H1 (cell line): ENCODE measurements around the gene C3orf22.

Source experiments
- CHD2 ChIP-seq: IDR thresholded peaks from 2 replicates; pipeline ENCODE4 v1.6.1; 2012; ENCODE audit warnings: low read length, improper control_type of control experiment
- EP300 ChIP-seq, 2 experiments: IDR thresholded peaks; 1 replicate in 1 of 2; 2 replicates in 1 of 2; pipeline ENCODE4 v1.6.1; 2011 to 2012; ENCODE audit warnings: low read depth in 2 of 2, low read length in 2 of 2, mild to moderate bottlenecking in 2 of 2, borderline replicate concordance in 1 of 2, inconsistent platforms in 1 of 2, moderate library complexity in 1 of 2
- FOSL1 ChIP-seq: IDR thresholded peaks from 2 replicates; pipeline ENCODE4 v1.6.1; 2011; ENCODE audit warnings: mild to moderate bottlenecking, low read depth, low read length, moderate library complexity; ENCODE audit not compliant: insufficient read depth
- HDAC6 ChIP-seq: IDR thresholded peaks from one replicate; pipeline ENCODE4 v1.7.1; 2012; ENCODE audit warnings: low read depth, mild to moderate bottlenecking, inconsistent platforms, low read length, moderate library complexity
- JUN ChIP-seq: IDR thresholded peaks from 2 replicates; pipeline ENCODE4 v1.6.1; 2011; ENCODE audit warnings: low read depth, mild to moderate bottlenecking, improper control_type of control experiment, low read length
- MAFK ChIP-seq: IDR thresholded peaks from 2 replicates; pipeline ENCODE4 v1.6.1; 2012; ENCODE audit warnings: low read depth, mild to moderate bottlenecking, improper control_type of control experiment, low read length
- POLR2A ChIP-seq, 2 experiments: IDR thresholded peaks; 1 replicate in 1 of 2; 2 replicates in 1 of 2; pipeline ENCODE4 v1.6.1; 2011; ENCODE audit warnings: low read depth in 2 of 2, low read length in 2 of 2, mild to moderate bottlenecking in 2 of 2; ENCODE audit errors: control extremely low read depth in 1 of 2
- RAD21 ChIP-seq, 2 experiments: IDR thresholded peaks in 1 of 2; conservative IDR thresholded peaks in 1 of 2; 2 replicates each; pipeline ENCODE4 v1.6.1; 2011; ENCODE audit warnings: low read depth in 2 of 2, low read length in 2 of 2, improper control_type of control experiment in 1 of 2, inconsistent platforms in 1 of 2, mild to moderate bottlenecking in 1 of 2, moderate library complexity in 1 of 2
- SIN3A ChIP-seq, 2 experiments: IDR thresholded peaks in 1 of 2; conservative IDR thresholded peaks in 1 of 2; 2 replicates each; pipeline ENCODE4 v1.6.1; 2011 to 2012; ENCODE audit warnings: low read length in 2 of 2, improper control_type of control experiment in 1 of 2, low read depth in 1 of 2, mild to moderate bottlenecking in 1 of 2
- SP2 ChIP-seq: IDR thresholded peaks from 2 replicates; pipeline ENCODE4 v1.6.1; 2012; ENCODE audit warnings: mild to moderate bottlenecking, low read length, inconsistent platforms
- TF ChIP-seq, protein P1 (sequence below): IDR thresholded peaks from 2 replicates; pipeline ENCODE4 v1.6.1; 2011; ENCODE audit warnings: low read length, improper control_type of control experiment
- TF ChIP-seq, protein P2 (sequence below), 3 experiments: IDR thresholded peaks; 1 replicate in 2 of 3; 2 replicates in 1 of 3; pipeline versions ENCODE4 v1.5.1 to v1.6.1; 2011; ENCODE audit warnings: low read length in 3 of 3, mild to moderate bottlenecking in 3 of 3, inconsistent platforms in 2 of 3, low read depth in 1 of 3, moderate library complexity in 1 of 3; ENCODE audit not compliant: insufficient read depth in 1 of 3; ENCODE audit errors: control extremely low read depth in 1 of 3
- TF ChIP-seq, protein P3 (sequence below): IDR thresholded peaks from 2 replicates; pipeline ENCODE4 v1.6.1; 2012; ENCODE audit warnings: inconsistent platforms

DNA sequence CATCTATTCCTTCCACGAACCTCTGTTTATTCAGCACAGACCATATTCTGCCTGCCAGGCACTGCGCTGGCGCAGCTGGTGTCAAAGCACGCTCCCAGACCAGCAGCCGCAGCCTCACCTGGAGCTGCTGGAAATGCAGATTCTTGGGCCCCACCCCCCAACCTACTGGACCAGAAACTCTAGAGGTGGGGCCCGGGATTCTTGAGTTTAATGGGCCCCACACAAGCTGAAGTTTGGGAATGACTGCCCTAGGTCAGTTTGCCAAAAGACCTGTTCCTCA, 27.7 kb downstream of the C3orf22 start:
- TF ChIP-seq RAD21 (IDR thresholded peaks at IDR 0.05 in 1 of 2, conservative IDR thresholded peaks at IDR 0.05 in 1 of 2; ENCODE audit: low read depth in 2 of 2, low read length in 2 of 2): no peak
- TF ChIP-seq EP300 (IDR thresholded peaks at IDR 0.05; ENCODE audit: borderline replicate concordance in 1 of 2, low read depth in 2 of 2, low read length in 2 of 2): no peak
- TF ChIP-seq SP2: no peak
- TF ChIP-seq FOSL1: no peak
- TF ChIP-seq, protein P1, sequence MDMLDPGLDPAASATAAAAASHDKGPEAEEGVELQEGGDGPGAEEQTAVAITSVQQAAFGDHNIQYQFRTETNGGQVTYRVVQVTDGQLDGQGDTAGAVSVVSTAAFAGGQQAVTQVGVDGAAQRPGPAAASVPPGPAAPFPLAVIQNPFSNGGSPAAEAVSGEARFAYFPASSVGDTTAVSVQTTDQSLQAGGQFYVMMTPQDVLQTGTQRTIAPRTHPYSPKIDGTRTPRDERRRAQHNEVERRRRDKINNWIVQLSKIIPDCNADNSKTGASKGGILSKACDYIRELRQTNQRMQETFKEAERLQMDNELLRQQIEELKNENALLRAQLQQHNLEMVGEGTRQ: no peak
- TF ChIP-seq POLR2A (IDR thresholded peaks at IDR 0.05; ENCODE audit: control extremely low read depth in 1 of 2, low read depth in 2 of 2, low read length in 2 of 2): no peak
- TF ChIP-seq, protein P2, sequence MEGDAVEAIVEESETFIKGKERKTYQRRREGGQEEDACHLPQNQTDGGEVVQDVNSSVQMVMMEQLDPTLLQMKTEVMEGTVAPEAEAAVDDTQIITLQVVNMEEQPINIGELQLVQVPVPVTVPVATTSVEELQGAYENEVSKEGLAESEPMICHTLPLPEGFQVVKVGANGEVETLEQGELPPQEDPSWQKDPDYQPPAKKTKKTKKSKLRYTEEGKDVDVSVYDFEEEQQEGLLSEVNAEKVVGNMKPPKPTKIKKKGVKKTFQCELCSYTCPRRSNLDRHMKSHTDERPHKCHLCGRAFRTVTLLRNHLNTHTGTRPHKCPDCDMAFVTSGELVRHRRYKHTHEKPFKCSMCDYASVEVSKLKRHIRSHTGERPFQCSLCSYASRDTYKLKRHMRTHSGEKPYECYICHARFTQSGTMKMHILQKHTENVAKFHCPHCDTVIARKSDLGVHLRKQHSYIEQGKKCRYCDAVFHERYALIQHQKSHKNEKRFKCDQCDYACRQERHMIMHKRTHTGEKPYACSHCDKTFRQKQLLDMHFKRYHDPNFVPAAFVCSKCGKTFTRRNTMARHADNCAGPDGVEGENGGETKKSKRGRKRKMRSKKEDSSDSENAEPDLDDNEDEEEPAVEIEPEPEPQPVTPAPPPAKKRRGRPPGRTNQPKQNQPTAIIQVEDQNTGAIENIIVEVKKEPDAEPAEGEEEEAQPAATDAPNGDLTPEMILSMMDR (IDR thresholded peaks at IDR 0.05; ENCODE audit: control extremely low read depth in 1 of 3, insufficient read depth in 1 of 3, low read depth in 1 of 3, low read length in 3 of 3): no peak
- TF ChIP-seq CHD2: no peak
- TF ChIP-seq JUN: no peak
- no peak for TF ChIP-seq MAFK
- TF ChIP-seq HDAC6: no peak
- TF ChIP-seq, protein P3, sequence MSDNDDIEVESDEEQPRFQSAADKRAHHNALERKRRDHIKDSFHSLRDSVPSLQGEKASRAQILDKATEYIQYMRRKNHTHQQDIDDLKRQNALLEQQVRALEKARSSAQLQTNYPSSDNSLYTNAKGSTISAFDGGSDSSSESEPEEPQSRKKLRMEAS: no peak
- TF ChIP-seq SIN3A (conservative IDR thresholded peaks at IDR 0.05 in 1 of 2, IDR thresholded peaks at IDR 0.05 in 1 of 2; ENCODE audit: low read depth in 1 of 2, low read length in 2 of 2): no peak
